ENCODE measurements around the gene TMCC2. TPM values are rescaled to one million over a fixed set of nuclear protein-coding genes. Genes with fewer than 3 reads are reported as not detected.

TMCC2 gene
- polyA plus RNA-seq, 1 experiment = 3.4 TPM

DNA sequence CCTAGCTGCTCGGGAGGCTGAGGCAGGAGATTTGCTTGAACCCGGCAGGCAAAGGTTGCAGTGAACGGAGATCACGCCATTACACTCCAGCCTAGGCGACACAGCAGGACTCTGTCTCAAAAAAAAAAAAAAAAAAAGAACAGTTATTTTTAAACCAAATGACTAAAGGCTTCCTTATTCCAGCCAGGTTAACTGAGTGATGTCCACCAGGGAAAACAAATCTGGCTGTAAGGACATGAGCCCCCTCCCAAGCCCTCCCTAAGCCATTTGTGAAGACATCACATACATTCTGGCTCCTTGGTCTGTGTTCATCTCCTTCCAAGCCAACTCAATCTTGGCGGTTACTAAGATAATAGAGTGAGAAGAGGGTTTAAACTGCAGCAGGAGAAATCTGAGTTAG lies 8.2 kb downstream of the TMCC2 start:
- POLR2A ChIA-PET = no interaction called here
- TF ChIP-seq, protein P1, sequence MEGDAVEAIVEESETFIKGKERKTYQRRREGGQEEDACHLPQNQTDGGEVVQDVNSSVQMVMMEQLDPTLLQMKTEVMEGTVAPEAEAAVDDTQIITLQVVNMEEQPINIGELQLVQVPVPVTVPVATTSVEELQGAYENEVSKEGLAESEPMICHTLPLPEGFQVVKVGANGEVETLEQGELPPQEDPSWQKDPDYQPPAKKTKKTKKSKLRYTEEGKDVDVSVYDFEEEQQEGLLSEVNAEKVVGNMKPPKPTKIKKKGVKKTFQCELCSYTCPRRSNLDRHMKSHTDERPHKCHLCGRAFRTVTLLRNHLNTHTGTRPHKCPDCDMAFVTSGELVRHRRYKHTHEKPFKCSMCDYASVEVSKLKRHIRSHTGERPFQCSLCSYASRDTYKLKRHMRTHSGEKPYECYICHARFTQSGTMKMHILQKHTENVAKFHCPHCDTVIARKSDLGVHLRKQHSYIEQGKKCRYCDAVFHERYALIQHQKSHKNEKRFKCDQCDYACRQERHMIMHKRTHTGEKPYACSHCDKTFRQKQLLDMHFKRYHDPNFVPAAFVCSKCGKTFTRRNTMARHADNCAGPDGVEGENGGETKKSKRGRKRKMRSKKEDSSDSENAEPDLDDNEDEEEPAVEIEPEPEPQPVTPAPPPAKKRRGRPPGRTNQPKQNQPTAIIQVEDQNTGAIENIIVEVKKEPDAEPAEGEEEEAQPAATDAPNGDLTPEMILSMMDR (IDR thresholded peaks at IDR 0.05; ENCODE audit: insufficient read depth, low read depth, low read length) = no peak
- CTCF ChIA-PET = interaction anchor here (0.8 to 6.9 kb wide), 3 partner anchors 20 to 113 kb away, joined by 3 to 34 read pairs (median 3); no protein-coding TSS in a partner anchor
- no peak overlapping the region for H3K4me3 ChIP-seq (ENCODE audit: low read depth, low read length)
- no peaks in the 10 kb centered on the region for H3K36me3 ChIP-seq (ENCODE audit: control insufficient read depth, insufficient read depth, low read length)
- no peak for DNase-seq (ENCODE audit: low read depth)
- no peaks in the 10 kb centered on the region; the same call in 1 of the 2 replicates for H3K27me3 ChIP-seq (ENCODE audit: control insufficient read depth, insufficient read depth, low read length)

DNA sequence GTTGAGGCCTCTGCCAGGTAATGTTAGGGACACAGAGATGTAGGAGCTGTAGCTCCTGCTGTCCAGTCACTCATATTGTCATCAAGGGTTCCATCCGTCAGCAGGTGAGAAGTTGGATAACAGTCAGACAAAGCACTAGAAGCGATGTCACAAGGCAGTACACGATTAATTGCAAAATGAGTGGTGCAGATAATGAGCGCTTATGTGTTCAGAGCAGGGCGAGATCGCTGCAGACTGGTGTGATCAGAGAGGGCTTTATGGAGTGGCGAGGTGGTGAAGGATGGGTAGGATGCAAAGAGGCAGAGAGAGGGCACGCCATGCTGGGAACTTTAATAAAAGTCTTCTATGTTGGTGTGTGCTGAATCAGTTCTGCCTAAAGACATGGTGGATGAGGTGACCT lies 8.8 kb downstream of the TMCC2 start:
- H3K27me3 ChIP-seq (ENCODE audit: control insufficient read depth, insufficient read depth, low read length) = no peaks in the 10 kb centered on the region; the same call in 1 of the 2 replicates
- no peak overlapping the region for H3K4me3 ChIP-seq (ENCODE audit: low read depth, low read length)
- POLR2A ChIA-PET = no interaction called here
- CTCF ChIA-PET = interaction anchor here (1.0 to 6.9 kb wide), 3 partner anchors 8 to 20 kb away, joined by 3 to 34 read pairs (median 24); partner anchors contain the start of gene TMCC2
- TF ChIP-seq, protein P1 (IDR thresholded peaks at IDR 0.05; ENCODE audit: insufficient read depth, low read depth, low read length) = no peak
- DNase-seq (ENCODE audit: low read depth) = no peak
- H3K36me3 ChIP-seq (ENCODE audit: control insufficient read depth, insufficient read depth, low read length) = no peaks in the 10 kb centered on the region

DNA sequence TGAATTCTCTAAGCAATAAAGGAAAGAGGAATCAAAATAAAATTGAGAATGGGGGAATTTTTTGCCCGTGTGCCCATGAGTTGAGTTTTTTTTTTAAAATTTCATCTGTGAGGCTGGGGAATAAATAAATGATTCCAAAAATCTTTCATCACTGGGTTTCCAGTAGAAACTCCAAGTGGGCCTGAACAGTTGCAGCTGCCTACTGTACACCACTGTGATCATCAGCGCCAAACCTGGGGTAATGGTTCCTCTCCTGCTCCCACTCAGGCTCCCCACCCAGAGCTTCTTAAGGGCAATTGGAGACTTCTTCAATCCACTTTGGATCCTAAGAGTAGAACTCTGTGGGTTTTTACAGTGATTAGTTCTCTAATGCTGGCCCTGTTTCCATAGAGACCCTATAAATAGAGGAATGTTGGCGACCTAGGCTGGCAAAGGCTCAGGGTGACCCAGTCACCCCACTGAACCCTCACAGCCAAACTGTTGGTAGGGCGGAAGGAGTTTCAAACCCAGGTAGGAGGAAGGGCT lies 9.3 kb downstream of the TMCC2 start:
- Histone ChIP-seq H3K4me3 (ENCODE audit: low read depth, low read length) (no peak overlapping the region), H3K27me3 (ENCODE audit: control insufficient read depth, insufficient read depth, low read length) (no peaks in the 10 kb centered on the region; the same call in 1 of the 2 replicates), H3K36me3 (ENCODE audit: control insufficient read depth, insufficient read depth, low read length) (0 out of 2 replicates have a peak, but pooled peaks cover 2% of the 10 kb centered on the region)
- DNase-seq (ENCODE audit: low read depth) = no peak
- TF ChIP-seq, protein P1 (IDR thresholded peaks at IDR 0.05; ENCODE audit: insufficient read depth, low read depth, low read length) = no peak
- POLR2A ChIA-PET = no interaction called here
- CTCF ChIA-PET = interaction anchor here (1.0 to 6.9 kb wide), 4 partner anchors 8 to 19 kb away, joined by 3 to 34 read pairs (median 14); partner anchors contain the start of gene TMCC2

DNA sequence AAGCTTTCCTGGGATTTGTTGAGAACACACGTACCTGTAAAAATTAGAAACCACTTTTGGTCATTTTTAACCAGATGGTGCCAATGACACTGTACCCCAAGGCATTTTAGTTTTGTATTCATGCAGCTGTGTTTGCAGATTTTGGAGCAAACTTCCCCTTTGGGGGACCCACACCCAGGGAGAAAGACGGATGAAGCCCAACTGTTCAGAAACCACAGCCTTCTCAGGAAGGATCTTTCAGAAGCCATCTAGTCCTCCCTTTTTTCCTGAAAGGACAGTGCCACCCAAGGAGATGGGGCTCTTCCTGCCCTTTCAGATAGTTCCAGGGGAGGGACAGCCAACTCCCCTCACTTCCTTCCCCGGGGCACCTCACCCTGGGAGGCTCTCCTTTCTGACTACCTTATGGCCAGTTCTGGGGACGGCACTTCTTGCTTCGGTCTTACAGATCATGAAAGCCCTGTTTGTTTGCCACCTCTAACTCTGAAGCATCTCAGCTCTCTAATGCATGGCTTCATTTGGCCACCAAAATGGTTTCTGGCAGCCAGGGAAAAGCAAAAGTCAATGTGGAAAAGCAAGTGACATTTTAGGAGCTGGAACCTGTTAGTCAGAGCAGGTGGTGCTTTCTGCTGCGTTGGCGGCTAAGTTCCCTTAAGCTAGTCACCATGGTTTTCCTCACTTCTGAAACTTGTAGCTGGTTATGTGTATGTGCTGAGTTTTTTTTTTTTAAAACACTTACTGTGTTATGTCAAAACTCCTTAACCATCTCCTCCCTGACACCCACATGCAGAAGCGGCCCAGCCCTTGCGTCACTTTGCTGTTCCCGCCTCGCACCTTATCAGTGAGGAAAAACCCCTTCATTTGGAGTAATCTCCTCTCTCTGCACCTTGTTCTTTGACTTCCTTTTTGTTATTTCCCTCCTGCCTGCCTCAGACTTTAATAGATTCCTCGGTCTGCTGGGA lies 10.1 kb downstream of the TMCC2 start:
- ChIA-PET CTCF (interaction anchor here (1.0 to 6.9 kb wide), 5 partner anchors 8 to 96 kb away, joined by 3 to 34 read pairs (median 5); partner anchors contain the start of gene TMCC2), POLR2A (no interaction called here)
- Histone ChIP-seq H3K27me3 (ENCODE audit: control insufficient read depth, insufficient read depth, low read length) (no peaks in the 10 kb centered on the region; the same call in 1 of the 2 replicates), H3K36me3 (ENCODE audit: control insufficient read depth, insufficient read depth, low read length) (0 out of 2 replicates have a peak, but pooled peaks cover 2% of the 10 kb centered on the region), H3K4me3 (ENCODE audit: low read depth, low read length) (no peak overlapping the region)
- TF ChIP-seq, protein P1 (IDR thresholded peaks at IDR 0.05; ENCODE audit: insufficient read depth, low read depth, low read length) = no peak
- no peak for DNase-seq (ENCODE audit: low read depth)

DNA sequence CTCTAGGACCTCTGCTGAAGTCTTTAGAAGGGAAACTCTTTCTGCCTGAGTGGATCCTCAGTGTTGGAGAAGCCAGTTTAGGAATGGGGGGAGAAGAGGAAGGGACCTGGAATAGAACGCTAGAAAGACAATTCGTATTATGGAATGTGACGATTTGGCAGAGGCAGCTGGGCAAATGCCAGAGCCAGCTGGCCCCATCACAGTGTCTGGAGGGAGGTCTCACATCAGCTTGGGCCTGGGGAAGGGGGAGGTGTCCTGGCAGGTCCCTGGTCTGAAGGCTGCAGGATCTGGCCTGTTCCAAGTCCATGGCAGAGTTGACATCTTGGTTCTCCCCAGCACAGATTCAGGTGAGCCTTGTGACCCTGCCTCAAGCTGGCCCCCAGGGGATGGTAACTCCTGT lies 11.3 kb downstream of the TMCC2 start:
- no peak for DNase-seq (ENCODE audit: low read depth)

More for the DNA sequence above, 11.3 kb downstream of the TMCC2 start:
- ChIA-PET POLR2A (no interaction called here), CTCF (interaction anchor here (0.9 to 6.9 kb wide), 5 partner anchors 10 to 98 kb away, joined by 3 to 34 read pairs (median 5); partner anchors contain the start of gene TMCC2)
- H3K27me3 ChIP-seq (ENCODE audit: control insufficient read depth, insufficient read depth, low read length) = no peaks in the 10 kb centered on the region; the same call in 1 of the 2 replicates
- 0 out of 2 replicates have a peak, but pooled peaks cover 2% of the 10 kb centered on the region for H3K36me3 ChIP-seq (ENCODE audit: control insufficient read depth, insufficient read depth, low read length)
- no peak overlapping the region for H3K4me3 ChIP-seq (ENCODE audit: low read depth, low read length)
- TF ChIP-seq, protein P1 (IDR thresholded peaks at IDR 0.05; ENCODE audit: insufficient read depth, low read depth, low read length) = no peak
